DND-41 (cell line): ENCODE results near the gene KCNQ5.
"Not testable (repeated sequence)": the region's sequence is repeated elsewhere in the genome, so short reads cannot be mapped to it uniquely, and the experiment has no call there.

Source experiments
- ATAC-seq: fragments of 200-7000 bp; cut with Tn5 transposase; 3 replicates; pipeline ENCODE4 v1.9.1; 2021; ENCODE audit warnings: low read depth; ENCODE audit not compliant: insufficient read depth
- DNase-seq: peaks from one replicate; pipeline ENCODE4 v3.0.0-alpha.2; 2020
- H2AFZ ChIP-seq: 2 replicates; pipeline ENCODE4 v1.6.0; 2012; ENCODE audit warnings: low read depth, low read length
- H3K27ac ChIP-seq: 2 replicates; pipeline ENCODE4 v1.5.1; 2012; ENCODE audit warnings: low read length, inconsistent platforms
- H3K27me3 ChIP-seq: fragments of 200-600 bp; sonication (generic); 2 replicates; pipeline ENCODE4 v1.6.0; 2012; ENCODE audit warnings: low read length, mild to moderate bottlenecking, inconsistent platforms; ENCODE audit not compliant: insufficient read depth, poor library complexity
- H3K36me3 ChIP-seq: 2 replicates; pipeline ENCODE4 v1.5.1; 2012; ENCODE audit warnings: low read length, inconsistent platforms; ENCODE audit not compliant: insufficient read depth
- H3K4me1 ChIP-seq: 2 replicates; pipeline ENCODE4 v1.5.1; 2012; ENCODE audit warnings: mild to moderate bottlenecking, low read length; ENCODE audit not compliant: insufficient read depth
- H3K4me2 ChIP-seq: 2 replicates; pipeline ENCODE4 v1.6.0; 2012; ENCODE audit warnings: mild to moderate bottlenecking, moderate library complexity, low read length, inconsistent platforms; ENCODE audit not compliant: insufficient read depth
- H3K4me3 ChIP-seq, 2 experiments: fragments of 200-600 bp in 1 of 2; shearing (Covaris generic) in 1 of 2; 2 replicates each; pipeline ENCODE4 v1.5.1; 2012 to 2016; ENCODE audit warnings: inconsistent platforms in 2 of 2, low read length in 2 of 2, mild to moderate bottlenecking in 2 of 2, low read depth in 1 of 2, moderate library complexity in 1 of 2
- H3K79me2 ChIP-seq: 2 replicates; pipeline ENCODE4 v1.6.0; 2012; ENCODE audit warnings: low read length, inconsistent platforms; ENCODE audit not compliant: insufficient read depth
- H3K9ac ChIP-seq: 2 replicates; pipeline ENCODE4 v1.6.0; 2012; ENCODE audit warnings: low read depth, mild to moderate bottlenecking, inconsistent platforms, low read length, moderate library complexity
- H3K9me3 ChIP-seq: 2 replicates; pipeline ENCODE4 v1.5.1; 2012; ENCODE audit warnings: low read length, moderate library complexity, mild to moderate bottlenecking, inconsistent platforms; ENCODE audit not compliant: insufficient read depth, severe bottlenecking
- H4K20me1 ChIP-seq: 2 replicates; pipeline ENCODE4 v1.6.0; 2012; ENCODE audit warnings: low read length; ENCODE audit not compliant: insufficient read depth
- EZH2 ChIP-seq: IDR thresholded peaks from 3 replicates; pipeline ENCODE4 v1.6.1; 2012; ENCODE audit warnings: borderline replicate concordance, low read depth, mild to moderate bottlenecking, moderate library complexity, low read length, inconsistent platforms; ENCODE audit not compliant: severe bottlenecking
- TF ChIP-seq, protein P1 (sequence below): IDR thresholded peaks from 2 replicates; pipeline ENCODE4 v1.5.1; 2012; ENCODE audit warnings: borderline replicate concordance, low read length, moderate library complexity, mild to moderate bottlenecking; ENCODE audit not compliant: poor library complexity, severe bottlenecking; ENCODE audit errors: extremely low read depth

The KCNQ5 gene

DNA sequence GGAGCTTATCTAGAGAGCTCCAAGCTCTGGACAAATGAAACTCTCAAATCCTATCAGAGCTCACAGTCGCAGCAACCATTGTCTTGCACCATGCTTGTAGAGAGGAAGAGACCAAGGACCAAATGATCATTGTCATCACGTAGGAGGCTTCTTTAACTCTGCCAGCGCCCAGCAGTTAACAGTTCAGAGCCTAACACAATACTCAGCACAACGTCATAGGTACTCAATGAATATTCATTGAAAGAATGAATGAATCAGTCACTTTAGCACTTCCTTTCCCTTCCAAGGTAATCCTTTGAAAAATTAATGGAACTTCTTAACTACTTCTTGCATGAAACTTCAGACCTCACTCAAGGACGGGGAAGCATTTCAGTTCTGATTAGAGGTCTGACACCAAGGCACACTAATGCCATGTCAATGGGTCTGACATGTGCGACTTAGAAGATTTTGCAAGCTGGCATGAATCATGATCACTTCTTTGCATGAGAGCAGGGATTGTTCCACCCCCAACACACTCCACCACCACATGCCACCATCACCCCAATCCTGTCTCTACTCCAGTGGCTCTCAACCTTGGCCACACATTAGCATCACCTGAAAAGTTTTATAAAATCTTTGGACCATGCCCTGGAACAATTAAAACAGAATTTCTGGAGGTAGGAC lies 558.3 kb downstream of the KCNQ5 start:
- Histone ChIP-seq H3K9ac (no peak overlapping the region), H3K79me2 (no peaks in the 10 kb centered on the region), H2AFZ (no peak overlapping the region), H3K36me3 (no peaks in the 10 kb centered on the region), H3K4me2 (no peak overlapping the region), H3K4me1 (no peaks in the 10 kb centered on the region), H3K9me3 (no peaks in the 10 kb centered on the region), H4K20me1 (no peaks in the 10 kb centered on the region), H3K27me3 (no peaks in the 10 kb centered on the region), H3K4me3 (no peak overlapping the region), H3K27ac (no peak overlapping the region)
- TF ChIP-seq, protein P1, sequence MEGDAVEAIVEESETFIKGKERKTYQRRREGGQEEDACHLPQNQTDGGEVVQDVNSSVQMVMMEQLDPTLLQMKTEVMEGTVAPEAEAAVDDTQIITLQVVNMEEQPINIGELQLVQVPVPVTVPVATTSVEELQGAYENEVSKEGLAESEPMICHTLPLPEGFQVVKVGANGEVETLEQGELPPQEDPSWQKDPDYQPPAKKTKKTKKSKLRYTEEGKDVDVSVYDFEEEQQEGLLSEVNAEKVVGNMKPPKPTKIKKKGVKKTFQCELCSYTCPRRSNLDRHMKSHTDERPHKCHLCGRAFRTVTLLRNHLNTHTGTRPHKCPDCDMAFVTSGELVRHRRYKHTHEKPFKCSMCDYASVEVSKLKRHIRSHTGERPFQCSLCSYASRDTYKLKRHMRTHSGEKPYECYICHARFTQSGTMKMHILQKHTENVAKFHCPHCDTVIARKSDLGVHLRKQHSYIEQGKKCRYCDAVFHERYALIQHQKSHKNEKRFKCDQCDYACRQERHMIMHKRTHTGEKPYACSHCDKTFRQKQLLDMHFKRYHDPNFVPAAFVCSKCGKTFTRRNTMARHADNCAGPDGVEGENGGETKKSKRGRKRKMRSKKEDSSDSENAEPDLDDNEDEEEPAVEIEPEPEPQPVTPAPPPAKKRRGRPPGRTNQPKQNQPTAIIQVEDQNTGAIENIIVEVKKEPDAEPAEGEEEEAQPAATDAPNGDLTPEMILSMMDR: no peak
- TF ChIP-seq EZH2: no peak
- ATAC-seq (no peak), DNase-seq (no peak)

- no peaks in the 10 kb centered on the region for H3K27me3 ChIP-seq
- H4K20me1 ChIP-seq: no peaks in the 10 kb centered on the region
- no peak overlapping the region for H3K4me2 ChIP-seq
- no peaks in the 10 kb centered on the region for H3K79me2 ChIP-seq
- H3K4me1 ChIP-seq: no peaks in the 10 kb centered on the region
- H2AFZ ChIP-seq: peak overlapping the region; percentile 4; the same call in 1 of the 2 replicates
- no peak overlapping the region for H3K4me3 ChIP-seq
- no peak overlapping the region for H3K27ac ChIP-seq
- TF ChIP-seq, protein P1: peak; percentile 87
- TF ChIP-seq EZH2: no peak
- DNase-seq: peak; percentile 15
- H3K9me3 ChIP-seq: no peaks in the 10 kb centered on the region
- no peak overlapping the region for H3K9ac ChIP-seq
- H3K36me3 ChIP-seq: no peaks in the 10 kb centered on the region
- ATAC-seq: peak; percentile 97
Observed at GRCh38 chr6:73180763-73181619, 559.1 kb downstream of the KCNQ5 start.

GRCh38 chr6:73182021-73182607 lies 560.2 kb downstream of the KCNQ5 start:
- no peak overlapping the region for H3K27ac ChIP-seq
- ATAC-seq (no peak), DNase-seq (no peak)
- no peak overlapping the region for H3K9ac ChIP-seq
- H3K4me1 ChIP-seq: no peaks in the 10 kb centered on the region
- no peaks in the 10 kb centered on the region for H3K27me3 ChIP-seq
- no peak overlapping the region for H3K4me2 ChIP-seq
- H3K36me3 ChIP-seq: no peaks in the 10 kb centered on the region
- TF ChIP-seq, protein P1: no peak
- TF ChIP-seq EZH2: no peak
- no peak overlapping the region for H2AFZ ChIP-seq
- no peaks in the 10 kb centered on the region for H4K20me1 ChIP-seq
- no peaks in the 10 kb centered on the region for H3K79me2 ChIP-seq
- H3K4me3 ChIP-seq: no peak overlapping the region
- no peaks in the 10 kb centered on the region for H3K9me3 ChIP-seq

DNA sequence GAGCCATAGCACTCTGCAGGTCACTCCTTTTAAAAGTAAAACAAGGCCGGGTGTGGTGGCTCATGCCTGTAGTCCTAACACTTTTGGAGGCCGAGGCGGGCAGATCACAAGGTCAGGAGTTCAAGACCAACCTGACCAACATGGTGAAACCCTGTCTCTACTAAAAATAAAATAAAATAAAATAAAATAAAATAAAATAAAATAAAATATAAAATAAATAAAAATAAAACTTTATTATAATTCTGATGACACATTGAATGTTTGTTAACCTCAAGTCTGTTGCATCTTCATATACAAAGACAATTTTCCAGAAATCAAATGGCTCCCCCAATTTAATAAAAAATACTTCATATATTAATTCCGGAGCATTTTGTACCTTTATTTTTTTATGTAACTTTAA lies 571.4 kb downstream of the KCNQ5 start:
- not testable (repeated sequence) for H4K20me1 ChIP-seq, H3K27me3 ChIP-seq, H3K36me3 ChIP-seq, DNase-seq, H3K4me1 ChIP-seq, H3K4me3 ChIP-seq, H3K79me2 ChIP-seq, ATAC-seq, H2AFZ ChIP-seq, H3K9me3 ChIP-seq, H3K9ac ChIP-seq, H3K4me2 ChIP-seq, H3K27ac ChIP-seq
